T1000 (cell line): ENCODE results near the gene SLC6A20.

Source experiments
- DNase-seq: peaks from one replicate; lab custom pipeline; 2025; ENCODE audit warnings: mixed read lengths; lab: John Stamatoyannopoulos, UW

The SLC6A20 gene

DNA sequence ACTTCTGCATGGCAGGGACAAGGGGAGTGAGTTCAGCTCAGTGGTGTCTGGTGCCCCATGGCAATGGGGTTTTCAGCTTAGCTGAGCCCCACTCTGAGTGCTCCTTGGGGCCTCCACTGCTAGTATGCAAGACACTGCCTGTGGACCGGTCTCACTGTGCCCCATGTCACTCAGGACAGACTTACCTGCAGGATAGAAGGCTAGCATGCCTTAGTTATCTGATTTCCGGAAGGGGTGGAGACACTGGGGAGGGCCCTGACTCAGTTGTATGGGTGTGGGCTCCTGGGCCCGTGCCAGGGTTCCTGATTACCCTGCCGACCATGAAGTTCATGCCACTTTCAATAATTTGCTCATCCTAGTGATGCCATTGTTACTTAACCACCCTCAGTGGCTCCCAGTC is 4.3 kb upstream of the SLC6A20 start:
- no peak for DNase-seq

GRCh38 chr3:45799586-45799985 is 3.2 kb upstream of the SLC6A20 start:
- no peak for DNase-seq

DNA sequence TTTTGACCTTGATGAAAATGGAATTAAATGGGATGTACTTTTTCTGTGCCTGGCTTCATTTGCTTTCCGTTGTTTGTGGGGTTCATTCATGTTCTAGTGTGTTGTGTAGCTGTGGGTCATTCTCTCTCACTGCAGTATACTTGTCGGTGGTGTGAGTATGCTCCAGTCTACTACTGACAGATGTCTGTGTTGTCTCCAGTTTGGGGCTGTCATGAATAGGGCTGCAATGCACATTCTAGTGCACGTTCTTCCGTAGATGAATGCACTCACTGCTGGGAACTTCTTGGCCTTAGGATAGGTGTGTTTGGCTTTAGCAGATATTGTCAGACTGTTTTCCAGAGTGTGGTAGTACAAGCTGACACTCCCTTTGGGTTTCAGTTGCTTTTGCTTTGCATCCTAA is 1.7 kb upstream of the SLC6A20 start:
- DNase-seq = no peak

GRCh38 chr3:45796902-45797637 is 734 bp upstream of the SLC6A20 start:
- DNase-seq = no peak

GRCh38 chr3:45795509-45795881 is 841 bp downstream of the SLC6A20 start:
- DNase-seq = no peak

GRCh38 chr3:45794660-45795059 is 1.7 kb downstream of the SLC6A20 start:
- no peak for DNase-seq

GRCh38 chr3:45794177-45794560 is 2.2 kb downstream of the SLC6A20 start:
- DNase-seq = no peak

GRCh38 chr3:45793482-45794176 is 2.7 kb downstream of the SLC6A20 start:
- no peak for DNase-seq

- DNase-seq = no peak
These were observed 3.7 kb downstream of the SLC6A20 start for GRCh38 chr3:45792516-45793172.

DNA sequence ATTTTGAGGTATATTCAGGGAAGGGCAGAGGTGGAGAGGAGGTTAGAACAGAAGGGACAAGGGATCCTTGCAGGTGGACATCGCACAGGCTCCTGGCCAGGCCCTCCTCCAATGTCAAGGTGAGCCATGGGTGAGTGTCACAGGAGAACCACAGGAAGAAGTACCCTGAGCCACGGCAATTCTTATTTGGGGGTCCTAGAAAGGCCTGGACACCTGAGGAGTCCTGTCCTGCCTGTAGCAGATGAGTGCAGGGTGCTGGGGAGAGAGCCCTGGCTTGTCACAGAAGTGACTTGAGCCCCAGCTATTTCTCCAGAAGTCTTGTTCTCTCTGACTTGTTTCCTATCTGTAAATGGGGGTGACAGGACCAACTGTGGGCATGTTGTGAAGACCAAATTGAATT is 4.3 kb downstream of the SLC6A20 start:
- no peak for DNase-seq

- DNase-seq = no peak
These were observed 5.7 kb downstream of the SLC6A20 start for GRCh38 chr3:45790596-45790995.

DNA sequence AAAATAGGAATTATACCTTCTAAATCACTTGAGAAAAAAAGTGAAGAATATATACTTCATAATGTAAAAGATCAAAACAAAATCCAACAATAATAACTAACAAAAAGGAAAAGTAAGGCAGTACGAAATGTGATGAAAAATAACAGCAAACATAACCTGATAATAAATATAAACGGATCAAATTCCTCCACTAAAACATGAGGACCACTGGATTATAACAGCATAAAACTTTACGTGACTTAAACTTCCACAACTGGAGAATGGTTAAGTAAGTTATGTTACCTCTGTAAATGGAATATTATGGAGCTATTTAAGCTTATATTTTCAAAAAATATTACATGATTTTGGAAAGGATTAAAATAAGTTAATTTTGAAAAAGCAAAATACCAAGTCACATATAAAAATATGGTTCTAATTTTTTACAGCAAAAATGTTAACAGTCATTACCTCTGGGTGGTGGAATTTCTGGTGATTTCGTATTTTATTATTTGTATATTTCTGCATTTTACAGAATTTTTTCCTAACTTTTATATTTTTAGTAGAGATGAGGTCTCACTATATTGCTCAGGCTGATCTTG is 7.0 kb downstream of the SLC6A20 start:
- DNase-seq = no peak

DNA sequence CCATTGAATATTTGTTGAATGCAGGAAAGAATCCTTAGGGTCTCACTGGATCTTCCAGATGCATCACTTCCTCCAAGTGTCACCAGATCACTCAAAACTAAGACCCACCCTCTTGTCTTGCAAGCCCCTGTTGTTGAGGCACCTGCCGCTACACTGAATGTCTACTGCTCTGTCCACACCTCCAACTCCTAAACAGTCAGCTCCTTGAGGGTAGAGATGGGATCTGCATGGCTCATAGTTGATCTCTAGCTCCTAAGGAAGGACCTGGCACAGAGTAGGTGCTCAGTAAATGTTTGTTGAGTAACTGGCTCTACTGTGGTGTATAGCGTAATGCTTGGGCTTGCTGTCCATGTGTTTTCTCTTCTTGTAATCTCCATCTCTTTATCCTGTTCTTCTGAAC is 8.8 kb downstream of the SLC6A20 start:
- no peak for DNase-seq

GRCh38 chr3:45786801-45787495 is 9.4 kb downstream of the SLC6A20 start:
- no peak for DNase-seq

- no peak for DNase-seq
These were observed 10.7 kb downstream of the SLC6A20 start for GRCh38 chr3:45785605-45786150.

GRCh38 chr3:45783667-45784066 is 12.7 kb downstream of the SLC6A20 start:
- DNase-seq = no peak

GRCh38 chr3:45782381-45782780 is 14.0 kb downstream of the SLC6A20 start:
- no peak for DNase-seq

DNA sequence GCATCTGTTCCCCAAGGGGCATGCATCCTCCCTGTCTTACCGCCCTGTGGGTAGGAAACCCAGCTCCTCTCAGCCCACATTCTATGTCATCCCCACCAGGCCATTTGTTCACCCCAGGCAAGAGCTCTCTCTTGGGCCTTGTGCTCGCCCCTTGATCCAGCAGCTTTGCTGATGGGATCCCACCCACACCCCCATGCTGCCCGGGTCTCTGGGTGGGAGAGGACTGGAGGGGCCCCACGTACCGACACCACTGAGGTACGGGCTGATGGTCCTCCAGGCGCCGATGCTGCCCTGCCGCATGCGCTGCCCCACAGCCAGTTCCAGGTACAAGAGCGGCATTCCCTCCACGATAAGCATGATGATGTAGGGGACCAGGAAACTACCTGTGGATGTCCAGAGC is 14.5 kb downstream of the SLC6A20 start:
- DNase-seq = no peak

DNA sequence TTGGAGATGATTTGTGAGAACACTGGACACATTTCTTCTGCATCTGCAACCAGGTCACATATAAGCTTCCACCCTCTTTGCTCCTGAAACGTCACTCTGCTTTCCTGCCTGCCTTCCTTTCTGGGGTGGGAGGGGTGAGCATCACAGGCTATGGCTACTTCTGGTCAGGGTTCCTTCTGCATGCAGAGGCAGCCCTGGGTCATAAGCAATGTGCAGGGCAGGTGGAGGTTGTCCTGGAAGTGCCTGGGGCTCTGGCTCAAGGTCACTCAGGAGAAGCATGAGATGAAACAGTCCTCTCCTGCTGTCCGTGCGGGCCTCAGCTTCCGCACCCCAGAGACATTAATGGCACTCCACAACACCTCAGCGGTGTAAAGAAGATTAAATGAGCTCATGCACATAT is 15.1 kb downstream of the SLC6A20 start:
- DNase-seq = no peak

DNA sequence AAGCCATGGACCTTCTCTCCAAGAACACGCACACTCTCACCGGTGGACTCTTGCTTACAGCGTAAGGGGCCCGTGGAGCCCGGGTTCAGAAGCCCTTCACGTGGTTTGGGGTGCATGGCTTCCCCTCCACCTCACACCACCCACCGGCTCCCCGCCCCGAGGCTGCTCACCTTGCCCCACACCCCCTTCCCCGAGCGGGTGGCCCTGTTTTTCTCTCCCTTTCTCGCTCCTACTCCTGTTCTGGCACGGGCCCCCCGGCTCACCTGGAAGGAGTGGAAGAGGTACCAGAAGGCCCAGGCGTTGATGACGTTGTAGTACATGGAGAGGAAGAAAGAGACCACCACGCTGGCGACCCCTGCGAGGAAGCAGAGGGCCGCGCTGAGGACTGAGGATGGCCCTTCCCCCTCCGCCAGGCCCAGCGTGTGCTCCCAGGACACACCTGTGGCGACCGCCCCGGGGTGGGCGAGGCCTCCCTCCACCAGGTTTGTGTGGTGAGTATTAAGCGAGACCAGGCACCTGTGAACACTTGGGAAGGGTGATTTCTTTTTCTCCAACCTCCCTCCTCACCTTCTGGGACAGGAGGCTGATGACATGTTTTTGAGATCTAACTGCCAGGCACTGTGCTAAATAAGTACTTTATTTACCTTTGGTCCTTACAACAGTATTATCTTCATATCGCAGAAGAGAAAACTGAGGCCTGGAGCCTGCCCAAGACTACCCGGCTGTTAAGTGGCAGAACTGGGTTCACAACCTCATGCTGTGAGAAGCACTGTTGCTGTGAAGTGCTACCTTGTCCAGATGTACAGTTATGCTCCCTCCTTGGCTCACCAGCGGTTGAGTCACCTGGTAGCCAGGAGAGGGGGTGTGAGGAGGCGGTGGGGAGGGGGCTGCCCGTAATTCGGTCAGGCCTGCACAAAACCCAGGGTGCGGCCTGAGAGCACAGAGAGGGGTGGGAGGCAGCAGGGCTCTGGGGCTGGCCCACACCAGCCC is 16.3 kb downstream of the SLC6A20 start:
- no peak for DNase-seq

- DNase-seq = no peak
These were observed 17.6 kb downstream of the SLC6A20 start for GRCh38 chr3:45778761-45779201.
